Fibroblast of lung (primary cell): Measurements from ENCODE around the gene EML4.

Experiments used
- CTCF ChIP-seq, 2 donors: IDR thresholded peaks in 1 of 2; conservative IDR thresholded peaks in 1 of 2; 1 replicate in 1 of 2; 2 replicates in 1 of 2; pipeline ENCODE4 v1.5.1; 2011 to 2012; ENCODE audit warnings: low read length in 2 of 2, control low read depth in 1 of 2, inconsistent platforms in 1 of 2, low read depth in 1 of 2, mild to moderate bottlenecking in 1 of 2
- EZH2 ChIP-seq: IDR thresholded peaks from 2 replicates; pipeline ENCODE4 v1.5.1; 2012; ENCODE audit warnings: low read length, control low read depth, mild to moderate bottlenecking; ENCODE audit errors: missing control alignments

DNA sequence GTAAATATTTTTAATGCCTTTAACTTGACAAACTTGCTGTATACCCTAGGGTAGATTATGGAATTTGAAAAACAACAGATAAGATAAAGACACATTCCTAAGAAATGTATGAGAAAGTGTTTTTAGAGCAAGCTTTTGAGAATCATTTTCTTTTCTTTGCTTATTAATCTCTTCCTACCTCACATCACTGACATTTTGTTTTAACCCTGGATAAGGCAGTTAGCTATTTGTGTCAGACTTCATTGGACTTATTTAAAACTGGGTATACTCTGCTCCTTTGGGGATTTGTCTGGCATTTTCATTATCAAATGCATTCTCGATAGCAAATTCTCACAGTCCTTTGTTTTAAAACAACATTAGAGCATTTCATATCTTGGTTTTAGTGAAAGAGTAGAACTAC, 17.2 kb downstream of the EML4 start:
- no peak for TF ChIP-seq CTCF (conservative IDR thresholded peaks at IDR 0.05 in 1 of 2, IDR thresholded peaks at IDR 0.05 in 1 of 2; ENCODE audit: low read depth in 1 of 2, low read length in 2 of 2)
- TF ChIP-seq EZH2, result no peak
